PFSK-1 (cell line): ENCODE data around the gene MORN1.

Experiments
- FOXP2 ChIP-seq: optimal IDR thresholded peaks from 2 replicates; pipeline ENCODE3; 2011; ENCODE audit warnings: borderline replicate concordance, control low read depth, inconsistent platforms; ENCODE audit not compliant: insufficient read depth; ENCODE audit errors: extremely low read length, extremely low read depth
- POLR2AphosphoS5 ChIP-seq: IDR thresholded peaks from 2 replicates; pipeline ENCODE4 v1.6.1; 2012; ENCODE audit warnings: low read depth, mild to moderate bottlenecking, control low read depth, low read length, moderate library complexity
- REST ChIP-seq, 2 experiments: IDR thresholded peaks; 2 replicates each; pipeline versions ENCODE4 v1.6.1 to v1.8.0; 2011 to 2012; ENCODE audit warnings: low read depth in 2 of 2, low read length in 2 of 2, control low read depth in 1 of 2, inconsistent platforms in 1 of 2, mild to moderate bottlenecking in 1 of 2, moderate library complexity in 1 of 2; ENCODE audit not compliant: insufficient read depth in 1 of 2
- SIN3A ChIP-seq: IDR thresholded peaks from 2 replicates; pipeline ENCODE4 v1.6.1; 2012; ENCODE audit warnings: mild to moderate bottlenecking, low read length, moderate library complexity, borderline replicate concordance; ENCODE audit not compliant: insufficient read depth
- TAF1 ChIP-seq: IDR thresholded peaks from 2 replicates; pipeline ENCODE4 v1.6.1; 2012; ENCODE audit warnings: low read length, control low read depth, borderline replicate concordance; ENCODE audit not compliant: insufficient read depth

MORN1 gene

GRCh38 chr1:2409745-2410144, 18.4 kb upstream of the MORN1 start:
- TF ChIP-seq TAF1 (no peak), POLR2AphosphoS5 (no peak), REST (IDR thresholded peaks at IDR 0.05; ENCODE audit: insufficient read depth in 1 of 2, low read depth in 2 of 2, low read length in 2 of 2) (no peak), SIN3A (no peak), FOXP2 (no peak)

GRCh38 chr1:2408859-2409276, 17.5 kb upstream of the MORN1 start:
- no peak for TF ChIP-seq SIN3A
- TF ChIP-seq POLR2AphosphoS5, result no peak
- no peak for TF ChIP-seq TAF1
- TF ChIP-seq FOXP2, result no peak

GRCh38 chr1:2408456-2408855, 17.1 kb upstream of the MORN1 start:
- TF ChIP-seq REST (IDR thresholded peaks at IDR 0.05; ENCODE audit: insufficient read depth in 1 of 2, low read depth in 2 of 2, low read length in 2 of 2) (no peak), SIN3A (no peak)

GRCh38 chr1:2407991-2408275, 16.6 kb upstream of the MORN1 start:
- TF ChIP-seq FOXP2 (no peak), POLR2AphosphoS5 (no peak)

- TF ChIP-seq SIN3A, result no peak
- no peak for TF ChIP-seq POLR2AphosphoS5
- no peak for TF ChIP-seq TAF1
- TF ChIP-seq REST (IDR thresholded peaks at IDR 0.05; ENCODE audit: insufficient read depth in 1 of 2, low read depth in 2 of 2, low read length in 2 of 2), result no peak
- TF ChIP-seq FOXP2, result no peak
Measured at GRCh38 chr1:2407166-2407990, 16.0 kb upstream of the MORN1 start.

GRCh38 chr1:2406451-2407041, 15.2 kb upstream of the MORN1 start:
- no peak for TF ChIP-seq POLR2AphosphoS5
- no peak for TF ChIP-seq FOXP2
- TF ChIP-seq REST (IDR thresholded peaks at IDR 0.05; ENCODE audit: insufficient read depth in 1 of 2, low read depth in 2 of 2, low read length in 2 of 2), result no peak
- no peak for TF ChIP-seq TAF1
- no peak for TF ChIP-seq SIN3A
